OCI-M2 (cell line): ENCODE data around the gene PLCH2.
"Not testable (repeated sequence)": the region's sequence is repeated elsewhere in the genome, so short reads cannot be mapped to it uniquely, and the experiment has no call there.

Experiments
- DNase-seq: peaks from one replicate; lab custom pipeline; 2025; ENCODE audit not compliant: unreplicated experiment; lab: John Stamatoyannopoulos, UW

Gene PLCH2

GRCh38 chr1:2542246-2542915 lies 66.3 kb downstream of the PLCH2 start:
- no peak for DNase-seq

GRCh38 chr1:2543543-2544092 lies 67.5 kb downstream of the PLCH2 start:
- DNase-seq: no peak

DNA sequence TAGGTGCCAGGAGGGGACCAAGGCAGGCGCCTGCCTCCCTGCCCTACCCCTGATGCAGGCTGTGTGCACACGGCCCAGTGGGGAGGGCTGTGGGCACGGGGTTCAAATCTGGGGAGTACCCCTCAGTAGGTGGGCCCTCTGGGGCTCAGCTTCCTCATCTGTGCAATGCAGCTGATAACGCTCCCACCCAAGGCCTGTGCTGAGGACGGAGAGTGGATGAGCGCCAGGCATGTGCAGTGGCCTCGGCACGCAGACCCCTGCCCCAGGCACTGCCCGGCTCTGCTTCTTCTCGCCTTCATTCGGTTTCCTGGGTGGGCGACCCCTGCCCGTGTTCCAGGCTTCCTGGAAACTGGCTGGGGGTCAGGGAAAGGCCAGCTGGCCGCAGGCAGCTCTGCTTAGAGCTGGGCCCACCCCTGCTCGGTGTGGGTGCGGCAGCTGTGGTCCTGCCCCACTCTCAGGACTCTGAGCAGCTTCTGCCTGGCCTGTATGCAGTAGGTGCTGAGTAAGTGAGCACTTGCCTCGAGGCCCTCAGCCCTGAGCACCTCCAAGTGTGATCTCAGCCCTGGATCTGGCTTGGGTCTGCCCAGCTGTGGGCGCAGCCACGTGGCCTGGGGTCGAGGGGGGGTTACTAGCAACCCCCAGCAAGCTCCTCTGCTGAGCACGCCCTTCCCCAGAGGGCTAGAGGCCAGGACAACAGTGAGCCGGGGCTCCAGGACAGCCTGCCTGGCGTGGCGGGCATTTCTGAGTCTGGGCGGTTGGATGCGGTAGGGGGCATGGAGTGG lies 68.2 kb downstream of the PLCH2 start:
- DNase-seq: no peak

GRCh38 chr1:2544875-2545640 lies 69.0 kb downstream of the PLCH2 start:
- no peak for DNase-seq

DNA sequence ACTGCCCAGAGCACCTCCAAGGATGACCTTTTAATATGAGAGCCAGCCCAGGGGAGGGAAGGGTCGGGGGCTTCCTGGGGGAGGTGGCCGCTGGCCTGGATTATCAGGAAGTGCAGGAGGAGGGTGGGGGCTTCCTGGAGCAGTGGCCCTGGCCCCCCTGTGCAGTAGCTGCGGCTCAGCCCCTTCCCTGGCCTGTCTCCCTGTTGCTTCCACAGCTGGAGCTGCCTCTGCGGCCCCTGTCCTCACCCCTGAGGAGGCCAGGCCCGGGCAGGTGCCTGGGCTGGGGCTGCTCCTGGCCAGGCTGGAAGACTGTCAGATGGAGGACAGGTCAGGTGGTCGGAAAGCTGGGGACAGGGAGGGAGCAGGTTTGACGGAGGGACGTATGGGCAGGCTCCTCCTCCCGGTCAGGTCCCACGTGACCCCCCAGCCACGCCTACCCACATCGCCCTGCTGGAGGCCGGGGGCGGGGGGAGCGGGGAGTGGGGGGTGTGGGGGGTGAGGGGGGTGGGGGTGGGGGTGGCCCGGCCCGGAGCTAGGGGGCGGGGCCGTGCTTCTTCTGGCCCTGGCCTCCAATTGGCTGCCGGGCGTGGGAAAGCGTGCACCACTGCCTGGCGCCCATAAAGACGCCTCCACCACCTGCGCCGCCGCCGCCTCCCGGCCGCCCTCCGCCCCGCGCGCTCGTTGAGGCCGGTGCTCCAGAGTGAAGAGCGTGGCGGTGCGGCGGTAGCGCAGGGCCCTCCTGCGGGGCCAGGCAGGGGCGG lies 69.8 kb downstream of the PLCH2 start:
- no peak for DNase-seq

GRCh38 chr1:2546515-2547209 lies 70.6 kb downstream of the PLCH2 start:
- no peak for DNase-seq

GRCh38 chr1:2547210-2548067 lies 71.3 kb downstream of the PLCH2 start:
- no peak for DNase-seq

DNA sequence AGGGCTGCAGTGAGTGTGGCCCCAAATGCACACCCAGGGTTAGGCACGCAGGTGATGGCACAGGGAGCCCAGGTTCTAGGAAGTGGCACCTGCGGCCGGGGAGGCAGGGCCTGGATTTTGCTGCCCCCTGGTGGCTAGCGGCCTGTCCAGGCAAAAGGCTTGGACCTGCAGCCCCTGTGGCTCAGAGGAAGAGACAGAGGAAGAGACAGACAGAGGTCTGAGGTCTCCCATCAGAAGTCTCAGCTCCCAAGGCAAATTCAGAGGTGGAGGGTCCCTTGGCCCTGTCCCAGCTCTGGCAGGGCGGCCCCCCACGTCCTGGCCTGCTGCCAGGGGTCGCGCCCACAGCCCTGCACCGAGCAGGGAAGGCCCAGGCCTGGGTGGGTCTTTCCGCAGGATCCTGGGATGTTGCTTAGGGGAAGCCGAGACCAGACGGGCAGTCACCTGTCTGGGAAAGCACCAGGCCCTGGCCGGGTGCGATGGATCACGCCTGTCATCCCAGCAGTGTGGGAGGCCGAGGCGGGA lies 72.0 kb downstream of the PLCH2 start:
- DNase-seq: no peak

DNA sequence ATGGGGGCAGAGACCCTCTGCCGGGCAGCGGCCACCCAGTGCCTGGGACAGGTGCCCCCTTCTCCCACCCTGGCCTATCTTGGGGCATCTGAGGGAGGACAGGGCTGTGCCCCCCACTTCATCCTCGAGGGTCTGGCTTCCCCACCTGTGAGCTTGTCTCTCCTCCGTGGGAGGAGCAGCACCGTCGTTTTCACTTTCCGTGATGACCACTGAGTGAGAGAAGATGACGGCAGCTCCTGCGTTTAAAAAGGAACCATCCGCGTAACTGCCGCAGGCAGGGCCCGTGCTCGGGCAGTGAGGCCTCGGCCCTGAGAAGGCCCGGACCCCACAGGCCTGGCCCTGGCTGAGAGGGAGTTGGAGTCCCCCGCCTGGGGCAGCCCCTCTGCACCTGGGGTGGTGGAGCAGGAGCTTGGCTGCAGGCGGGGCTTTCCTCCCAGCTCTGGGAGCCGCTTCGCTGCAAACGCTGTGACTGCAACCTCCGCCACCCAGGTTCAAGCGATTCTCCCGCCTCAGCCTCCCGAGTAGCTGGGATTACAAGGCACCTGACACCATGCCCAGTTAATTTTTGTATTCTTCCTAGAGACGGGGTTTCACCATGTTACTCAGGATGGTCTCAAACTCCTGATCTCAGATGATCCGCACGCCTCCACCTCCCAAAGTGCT lies 73.4 kb downstream of the PLCH2 start:
- not testable (repeated sequence) for DNase-seq

DNA sequence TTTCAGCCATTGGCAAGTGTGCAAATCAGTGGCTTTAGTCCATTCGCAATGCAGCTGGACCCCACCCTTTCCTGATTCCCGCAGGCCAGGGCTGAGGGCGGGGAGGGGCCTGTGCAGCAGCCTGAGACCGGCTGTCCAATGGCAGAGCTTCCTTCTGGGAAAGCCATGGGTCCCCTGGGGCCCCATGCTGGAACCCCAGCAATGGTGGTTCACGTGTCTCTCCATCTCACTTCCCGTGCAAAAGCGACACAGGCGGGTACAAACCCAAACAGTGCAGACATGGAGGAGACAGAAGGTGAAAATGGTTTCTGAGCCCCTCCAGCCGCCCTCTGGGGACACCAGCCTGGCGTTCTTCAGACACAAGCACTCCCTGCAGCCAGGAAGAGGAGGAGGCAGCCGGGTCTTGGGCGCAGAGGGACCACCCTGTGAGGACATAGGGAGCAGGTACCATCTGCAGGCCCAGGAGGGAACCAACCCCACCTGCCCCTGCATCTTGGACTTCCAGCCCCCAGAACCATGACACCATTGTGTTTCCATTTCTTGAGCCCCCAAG lies 74.3 kb downstream of the PLCH2 start:
- DNase-seq: not testable (repeated sequence)

- DNase-seq: not testable (repeated sequence)
These were observed 75.5 kb downstream of the PLCH2 start for GRCh38 chr1:2551544-2551943.

DNA sequence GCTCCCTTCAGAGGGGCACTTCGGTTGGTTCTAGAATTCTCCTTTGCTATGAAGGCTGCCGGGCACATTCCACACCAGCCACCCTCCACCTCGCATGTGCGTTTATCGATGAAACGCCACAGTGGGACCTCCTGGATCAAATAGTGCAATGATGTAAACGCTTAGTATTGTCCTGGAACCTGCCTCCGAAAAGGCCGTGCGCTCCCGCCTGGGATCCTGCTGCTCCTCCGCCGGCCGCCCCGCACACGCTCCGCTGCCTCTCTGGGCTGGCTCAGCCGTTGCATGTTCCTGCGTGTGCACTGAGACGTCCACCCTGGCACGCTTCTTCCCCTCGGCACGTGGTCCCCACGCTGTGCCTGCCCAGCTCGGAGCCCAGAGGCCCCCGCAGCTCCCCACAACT lies 76.1 kb downstream of the PLCH2 start:
- no peak for DNase-seq

DNA sequence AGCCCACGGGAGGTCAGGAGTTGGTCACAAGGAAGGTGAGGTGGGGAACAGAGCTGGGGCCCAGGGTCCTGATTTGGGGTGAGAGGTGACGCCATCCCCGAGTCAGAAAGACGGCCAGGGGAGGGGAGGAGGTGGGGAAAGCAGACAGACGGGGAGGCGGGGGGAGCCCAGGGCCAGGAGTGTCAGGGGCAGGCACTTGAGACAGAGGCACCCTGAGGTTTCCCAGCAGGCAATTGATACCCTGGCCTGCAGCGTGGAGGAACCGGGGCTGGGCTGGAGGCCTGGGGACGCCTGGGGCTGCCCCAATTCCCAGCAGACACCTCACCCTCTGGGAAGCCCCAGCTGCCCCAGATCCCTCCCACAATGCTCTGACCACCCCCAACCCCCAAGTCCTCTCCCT lies 77.0 kb downstream of the PLCH2 start:
- not testable (repeated sequence) for DNase-seq

DNA sequence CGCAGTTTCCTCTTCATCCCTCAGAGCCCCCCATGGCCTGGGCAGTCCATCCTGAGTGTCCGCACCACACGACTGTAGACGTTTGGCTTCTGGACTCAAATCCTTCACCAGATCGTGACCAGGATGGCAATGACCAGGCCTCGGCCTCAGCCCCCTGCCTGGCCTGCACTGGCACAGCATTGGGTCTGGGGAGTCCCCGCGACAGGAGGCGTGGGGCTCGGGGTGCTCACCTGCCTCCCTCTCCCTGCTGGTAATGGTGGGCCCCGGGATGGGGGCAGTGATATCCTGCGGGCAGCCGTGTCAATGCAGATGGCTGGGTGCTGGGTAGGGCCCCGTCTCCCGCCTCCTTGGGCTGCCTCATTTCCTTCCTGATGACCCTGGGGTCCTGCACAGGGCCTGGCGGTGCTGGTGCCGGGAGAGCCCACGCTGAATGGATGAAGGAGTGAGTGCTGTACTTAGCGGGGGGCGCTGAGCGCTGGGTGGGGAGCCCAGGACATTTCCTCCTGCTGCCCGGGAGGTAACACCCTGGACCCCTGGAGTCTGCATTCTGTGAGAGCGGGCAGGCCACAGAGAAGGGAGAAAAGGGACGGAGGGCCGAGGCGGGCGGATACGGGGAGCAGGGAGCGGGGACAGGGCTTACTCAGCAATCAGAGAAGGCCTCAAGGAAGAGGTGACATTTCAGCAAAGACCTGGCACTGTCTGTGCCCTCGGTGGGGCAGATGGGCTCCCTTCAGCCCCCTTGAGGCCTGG lies 78.0 kb downstream of the PLCH2 start:
- no peak for DNase-seq

DNA sequence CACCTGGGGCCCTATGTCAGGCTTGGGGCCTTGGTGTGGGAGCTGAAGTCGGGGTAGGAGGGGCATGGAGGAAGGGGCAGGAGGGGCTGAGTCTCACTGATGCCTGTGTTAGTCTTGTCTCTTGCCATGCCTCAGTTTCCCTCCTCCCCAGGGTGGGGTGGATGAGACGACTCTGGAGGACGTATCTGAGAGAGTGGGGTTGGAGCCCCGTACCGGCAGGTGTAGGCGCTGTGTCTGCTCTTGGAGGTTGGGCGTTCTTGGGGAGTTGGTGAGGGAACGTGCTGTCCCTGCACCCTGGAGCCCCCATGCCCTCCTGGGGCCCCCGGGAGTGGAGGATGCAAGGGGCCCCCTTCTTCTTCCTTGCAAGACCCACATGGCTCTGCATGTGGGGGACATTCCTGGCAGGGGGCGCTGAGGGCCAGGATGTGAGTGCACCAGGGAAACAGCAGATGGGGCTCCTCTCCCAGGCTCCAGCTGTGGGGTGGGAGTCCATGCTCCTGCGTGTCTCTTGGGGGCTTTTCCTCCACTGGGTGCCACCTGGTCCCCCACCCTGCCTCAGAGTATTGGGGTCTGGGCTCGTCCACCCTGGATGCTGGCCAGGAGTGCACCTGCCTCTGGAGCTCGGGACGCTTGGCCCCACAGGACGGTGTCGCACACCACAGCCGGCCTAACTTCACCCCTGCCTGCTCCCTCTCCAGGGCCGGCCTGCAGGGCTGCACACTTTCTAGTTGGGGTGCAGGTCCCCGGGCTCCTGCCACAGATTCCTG lies 78.7 kb downstream of the PLCH2 start:
- DNase-seq: no peak
